ENCODE results near the gene ZACN. TPM values are rescaled to one million over a fixed set of nuclear protein-coding genes. Genes with fewer than 3 reads are reported as not detected.

ZACN gene
- total RNA-seq, 1 experiment from 2014 or later: 0.09 TPM

DNA sequence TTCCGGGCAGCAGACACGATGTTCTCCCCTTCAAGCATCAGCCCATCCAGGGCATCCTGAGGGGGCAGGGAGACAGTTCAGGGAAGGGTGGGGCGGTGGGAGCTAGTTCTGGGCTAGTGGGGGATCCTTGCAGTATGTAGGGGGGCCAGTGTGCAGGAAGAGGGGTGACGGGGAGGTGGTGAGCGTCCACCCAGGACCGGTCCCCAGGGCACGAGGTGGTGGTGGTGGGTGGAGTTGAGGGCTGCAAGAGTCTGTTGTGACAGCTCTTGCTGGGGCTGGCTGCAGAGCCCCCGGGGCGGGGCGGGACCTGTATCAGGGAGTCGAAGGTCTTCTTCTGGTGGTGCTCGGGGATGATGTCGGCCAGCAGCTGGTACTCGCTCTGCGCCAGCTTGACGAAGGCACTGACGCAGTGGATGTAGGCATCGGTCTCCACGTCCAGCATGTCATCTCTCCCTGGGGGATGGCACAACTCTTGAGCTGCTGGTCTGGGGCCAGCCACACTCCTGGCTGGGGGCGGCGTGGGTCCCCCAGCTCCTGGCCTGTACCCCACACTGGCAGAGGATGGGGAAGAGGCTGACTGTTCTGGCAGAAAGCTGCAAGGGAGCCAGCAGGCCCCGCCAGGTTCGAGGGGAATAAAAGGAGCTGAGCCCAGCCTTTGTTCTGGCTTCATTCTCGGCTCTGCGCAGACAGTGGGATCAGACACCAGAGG is 10.0 kb downstream of the ZACN start:
- H2BK12ac ChIP-seq (ENCODE audit: insufficient read length, low read depth, low read length): no peak overlapping the region
- H2BK20ac ChIP-seq (ENCODE audit: low read depth, low read length, poor library complexity, severe bottlenecking): no peak overlapping the region
- WGBS (ENCODE audit: extremely low coverage, insufficient read length, low lambda C conversion rate): no CpG with 5 or more reads among the region's 25 CpGs
- no peak for DNase-seq
- H3K27ac ChIP-seq (ENCODE audit: insufficient read length, low read depth, low read length): no peak overlapping the region
- no peak overlapping the region for H3K9ac ChIP-seq (ENCODE audit: extremely low read depth, insufficient read length, low read length)
- no peak overlapping the region for H4K91ac ChIP-seq (ENCODE audit: insufficient read length, low read depth, low read length)
- no peaks in the 10 kb centered on the region for H3K23me2 ChIP-seq (ENCODE audit: insufficient read length, low read depth, low read length, poor library complexity, severe bottlenecking)
- no peak overlapping the region for H3K4me2 ChIP-seq (ENCODE audit: insufficient read depth, insufficient read length, low read length)
- H3K56ac ChIP-seq (ENCODE audit: insufficient read length, low read depth, low read length): no peak overlapping the region
- no peaks in the 10 kb centered on the region for H3K4me1 ChIP-seq (ENCODE audit: insufficient read depth, low read length)
- H2BK15ac ChIP-seq (ENCODE audit: low read depth, low read length): no peak overlapping the region
- no peak overlapping the region for H2AK5ac ChIP-seq (ENCODE audit: insufficient read length, low read length)
- Mint-ChIP-seq H3K9me3 (no peaks in the 10 kb centered on the region), H3K27me3 (ENCODE audit: low read depth) (no peaks in the 10 kb centered on the region), H3K4me3 (no peak overlapping the region; a peak in 1 of 5 replicates), H3K36me3 (ENCODE audit: insufficient read depth in 1 of 3, low read depth in 3 of 3) (peaks cover 24 to 85% (median 81%) of the 10 kb centered on the region in 3 experiments; a peak in 6 of 7 replicates), H3K27ac (peak overlapping the region in 1 of 3 experiments; percentile 9; a peak in 2 of 7 replicates), H3K4me1 (no peaks in the 10 kb centered on the region)
- no peaks in the 10 kb centered on the region for H3K79me1 ChIP-seq (ENCODE audit: insufficient read depth, low read depth, low read length, poor library complexity, severe bottlenecking)
- no peak overlapping the region for H4K5ac ChIP-seq (ENCODE audit: insufficient read length, low read depth, low read length)
- TF ChIP-seq, protein P1, sequence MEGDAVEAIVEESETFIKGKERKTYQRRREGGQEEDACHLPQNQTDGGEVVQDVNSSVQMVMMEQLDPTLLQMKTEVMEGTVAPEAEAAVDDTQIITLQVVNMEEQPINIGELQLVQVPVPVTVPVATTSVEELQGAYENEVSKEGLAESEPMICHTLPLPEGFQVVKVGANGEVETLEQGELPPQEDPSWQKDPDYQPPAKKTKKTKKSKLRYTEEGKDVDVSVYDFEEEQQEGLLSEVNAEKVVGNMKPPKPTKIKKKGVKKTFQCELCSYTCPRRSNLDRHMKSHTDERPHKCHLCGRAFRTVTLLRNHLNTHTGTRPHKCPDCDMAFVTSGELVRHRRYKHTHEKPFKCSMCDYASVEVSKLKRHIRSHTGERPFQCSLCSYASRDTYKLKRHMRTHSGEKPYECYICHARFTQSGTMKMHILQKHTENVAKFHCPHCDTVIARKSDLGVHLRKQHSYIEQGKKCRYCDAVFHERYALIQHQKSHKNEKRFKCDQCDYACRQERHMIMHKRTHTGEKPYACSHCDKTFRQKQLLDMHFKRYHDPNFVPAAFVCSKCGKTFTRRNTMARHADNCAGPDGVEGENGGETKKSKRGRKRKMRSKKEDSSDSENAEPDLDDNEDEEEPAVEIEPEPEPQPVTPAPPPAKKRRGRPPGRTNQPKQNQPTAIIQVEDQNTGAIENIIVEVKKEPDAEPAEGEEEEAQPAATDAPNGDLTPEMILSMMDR (conservative IDR thresholded peaks at IDR 0.05): no peak
- H3K4ac ChIP-seq (ENCODE audit: low read depth, low read length): no peak overlapping the region
- H3K79me2 ChIP-seq (ENCODE audit: insufficient read depth, low read length): no peaks in the 10 kb centered on the region
- H2BK120ac ChIP-seq (ENCODE audit: low read depth, low read length, poor library complexity, severe bottlenecking): no peak overlapping the region
- no peak overlapping the region for H2AFZ ChIP-seq (ENCODE audit: low read length)
- no peak overlapping the region for H3T11ph ChIP-seq (ENCODE audit: low read length)
- no peak overlapping the region for H3K18ac ChIP-seq (ENCODE audit: insufficient read length, low read depth, low read length)
- no peak overlapping the region for H3K23ac ChIP-seq (ENCODE audit: insufficient read length, low read depth, low read length)
- H3K9me3 ChIP-seq (ENCODE audit: control insufficient read depth, low read depth, low read length): no peaks in the 10 kb centered on the region
- H2BK5ac ChIP-seq (ENCODE audit: insufficient read length, low read length): no peak overlapping the region
- no peaks in the 10 kb centered on the region for H4K20me1 ChIP-seq (ENCODE audit: control insufficient read depth, insufficient read depth, insufficient read length)
- H3K14ac ChIP-seq (ENCODE audit: insufficient read depth, low read length): no peak overlapping the region
- H3K27me3 ChIP-seq (ENCODE audit: insufficient read depth, low read length): no peaks in the 10 kb centered on the region
- no peak overlapping the region for H4K8ac ChIP-seq (replicated peaks; ENCODE audit: insufficient read length, low read depth, low read length)
